Thoracic aorta (tissue), 2 donors: Measurements from ENCODE around the gene PAX8. TPM values are rescaled to one million over a fixed set of nuclear protein-coding genes. Genes with fewer than 3 reads are reported as not detected.

ENCODE experiments used
- ATAC-seq: fragments of 150-250 bp; one replicate; pipeline ENCODE4 v1.8.0; 2017; ENCODE audit warnings: low read depth; ENCODE audit not compliant: insufficient number of reproducible peaks, low FRiP score
- DNase-seq: peaks from one replicate; pipeline ENCODE4 v3.0.0-alpha.2; 2020; ENCODE audit warnings: low spot score
- H3K27ac ChIP-seq, 2 donors: fragments of 200-600 bp; sonication (generic); 1 replicate in 1 of 2; 2 replicates in 1 of 2; pipeline ENCODE4 v1.5.1; 2016; ENCODE audit warnings: mild to moderate bottlenecking in 2 of 2, moderate library complexity in 2 of 2
- H3K27me3 ChIP-seq: fragments of 200-600 bp; sonication (generic); replicated peaks from 2 replicates; pipeline ENCODE4 v1.6.0; 2016; ENCODE audit warnings: mild to moderate bottlenecking; ENCODE audit not compliant: insufficient read depth
- H3K36me3 ChIP-seq: fragments of 200-600 bp; sonication (generic); one replicate; pipeline ENCODE4 v1.5.1; 2016
- H3K4me1 ChIP-seq, 2 donors: fragments of 200-600 bp; sonication (generic); 1 replicate in 1 of 2; 2 replicates in 1 of 2; pipeline versions ENCODE4 v1.5.1 to v1.6.0; 2016; ENCODE audit warnings: low read depth in 2 of 2, mild to moderate bottlenecking in 1 of 2; ENCODE audit not compliant: control insufficient read depth in 1 of 2
- H3K4me3 ChIP-seq: fragments of 200-600 bp; sonication (generic); 2 replicates; pipeline ENCODE4 v1.5.1; 2016; ENCODE audit warnings: mild to moderate bottlenecking
- H3K9me3 ChIP-seq: fragments of 200-600 bp; sonication (generic); 2 replicates; pipeline ENCODE4 v1.5.1; 2016
- CTCF ChIP-seq: fragments of 200-600 bp; sonication (generic); IDR thresholded peaks from one replicate; pipeline ENCODE4 v1.5.1; 2019; ENCODE audit warnings: antibody characterized with exemption
- total RNA-seq, 2 donors: library from RNA; depleted of rRNA; stranded (reverse); fragments of >200 nt; gene quantifications; one replicate each; pipeline versions ENCODE4 v1.1.0 to v1.2.3, GENCODE V29; 2016

PAX8 gene
- total RNA-seq, 2 donors from 2014 or later, result 2.4 to 10.3 TPM

GRCh38 chr2:113214141-113214540 is 64.6 kb downstream of the PAX8 start:
- H3K9me3 ChIP-seq, result no peaks in the 10 kb centered on the region
- no peak overlapping the region for H3K27ac ChIP-seq
- no peaks in the 10 kb centered on the region for H3K27me3 ChIP-seq
- ATAC-seq, result no peak
- no peak for DNase-seq
- H3K4me1 ChIP-seq, result peaks cover 0 to 12% of the 10 kb centered on the region in 2 donors
- TF ChIP-seq CTCF, result no peak
- no peak overlapping the region for H3K4me3 ChIP-seq
- no peaks in the 10 kb centered on the region for H3K36me3 ChIP-seq

GRCh38 chr2:113213061-113213930 is 65.4 kb downstream of the PAX8 start:
- DNase-seq (no peak), ATAC-seq (no peak)
- Histone ChIP-seq H3K27me3 (no peaks in the 10 kb centered on the region), H3K36me3 (no peaks in the 10 kb centered on the region), H3K9me3 (no peaks in the 10 kb centered on the region), H3K4me1 (peaks cover 0 to 12% of the 10 kb centered on the region in 2 donors), H3K4me3 (no peak overlapping the region), H3K27ac (peak overlapping the region in 1 of 2 donors; percentile 31)
- TF ChIP-seq CTCF, result no peak

GRCh38 chr2:113212245-113213060 is 66.3 kb downstream of the PAX8 start:
- ATAC-seq (no peak), DNase-seq (no peak)
- TF ChIP-seq CTCF, result no peak
- Histone ChIP-seq H3K27ac (peak overlapping the region in 1 of 2 donors; percentile 31), H3K27me3 (no peaks in the 10 kb centered on the region), H3K9me3 (no peaks in the 10 kb centered on the region), H3K36me3 (no peaks in the 10 kb centered on the region), H3K4me3 (no peak overlapping the region), H3K4me1 (peaks cover 0 to 12% of the 10 kb centered on the region in 2 donors)

GRCh38 chr2:113211226-113212105 is 67.3 kb downstream of the PAX8 start:
- DNase-seq, result no peak
- Histone ChIP-seq H3K27ac (peak overlapping the region in 1 of 2 donors; percentile 42), H3K9me3 (no peaks in the 10 kb centered on the region), H3K4me1 (peaks cover 0 to 12% of the 10 kb centered on the region in 2 donors), H3K4me3 (no peak overlapping the region), H3K36me3 (no peaks in the 10 kb centered on the region), H3K27me3 (no peaks in the 10 kb centered on the region)
- no peak for TF ChIP-seq CTCF
- ATAC-seq, result no peak
